Loucy (cell line): ENCODE data around the gene SETBP1.

ENCODE experiments used
- EZH2phosphoT487 ChIP-seq: fragments of 200-600 bp; IDR thresholded peaks from 2 replicates; pipeline ENCODE4 v1.6.1; 2018; ENCODE audit warnings: antibody characterized with exemption, mild to moderate bottlenecking, moderate library complexity, borderline replicate concordance
- TF ChIP-seq, protein P1 (sequence below): fragments of 200-600 bp; sonication (generic); conservative IDR thresholded peaks from 2 replicates; pipeline ENCODE4 v1.5.1; 2014; ENCODE audit warnings: mild to moderate bottlenecking, antibody characterized with exemption, low read length

DNA sequence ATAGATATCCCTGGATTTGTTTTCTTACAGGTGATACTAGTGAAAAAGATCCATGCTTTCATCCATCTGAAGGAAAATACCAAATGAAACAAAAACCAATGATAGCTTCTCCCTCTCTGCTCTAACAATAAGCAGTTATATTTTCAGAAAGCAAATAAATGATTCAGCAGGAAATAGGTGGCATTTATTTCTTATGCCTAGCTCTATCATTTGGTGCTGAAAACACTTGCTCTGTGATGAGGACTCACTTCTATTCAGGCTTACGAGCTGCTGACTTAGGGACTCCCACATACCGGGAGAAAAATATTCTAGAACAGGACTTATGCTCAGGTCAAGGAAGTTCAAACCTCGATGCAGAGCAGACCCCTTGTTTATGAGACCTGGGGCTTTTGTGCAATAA, 142.6 kb downstream of the SETBP1 start:
- TF ChIP-seq, protein P1, sequence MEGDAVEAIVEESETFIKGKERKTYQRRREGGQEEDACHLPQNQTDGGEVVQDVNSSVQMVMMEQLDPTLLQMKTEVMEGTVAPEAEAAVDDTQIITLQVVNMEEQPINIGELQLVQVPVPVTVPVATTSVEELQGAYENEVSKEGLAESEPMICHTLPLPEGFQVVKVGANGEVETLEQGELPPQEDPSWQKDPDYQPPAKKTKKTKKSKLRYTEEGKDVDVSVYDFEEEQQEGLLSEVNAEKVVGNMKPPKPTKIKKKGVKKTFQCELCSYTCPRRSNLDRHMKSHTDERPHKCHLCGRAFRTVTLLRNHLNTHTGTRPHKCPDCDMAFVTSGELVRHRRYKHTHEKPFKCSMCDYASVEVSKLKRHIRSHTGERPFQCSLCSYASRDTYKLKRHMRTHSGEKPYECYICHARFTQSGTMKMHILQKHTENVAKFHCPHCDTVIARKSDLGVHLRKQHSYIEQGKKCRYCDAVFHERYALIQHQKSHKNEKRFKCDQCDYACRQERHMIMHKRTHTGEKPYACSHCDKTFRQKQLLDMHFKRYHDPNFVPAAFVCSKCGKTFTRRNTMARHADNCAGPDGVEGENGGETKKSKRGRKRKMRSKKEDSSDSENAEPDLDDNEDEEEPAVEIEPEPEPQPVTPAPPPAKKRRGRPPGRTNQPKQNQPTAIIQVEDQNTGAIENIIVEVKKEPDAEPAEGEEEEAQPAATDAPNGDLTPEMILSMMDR = no peak
- TF ChIP-seq EZH2phosphoT487 = no peak
